Esophagus squamous epithelium (tissue), 5 donors: ENCODE data around the gene APOO. TPM values are rescaled to one million over a fixed set of nuclear protein-coding genes. Genes with fewer than 3 reads are reported as not detected.

ENCODE experiments used
- DNase-seq: peaks from one replicate; lab custom pipeline; 2025; lab: John Stamatoyannopoulos, UW
- H3K27ac ChIP-seq, 4 donors: fragments of 200-600 bp; sonication (generic); one replicate each; pipeline ENCODE4 v1.5.1; 2016 to 2019; ENCODE audit warnings: mild to moderate bottlenecking in 1 of 4
- H3K27me3 ChIP-seq, 4 donors: fragments of 200-600 bp; sonication (generic); 1 replicate in 3 of 4; 2 replicates in 1 of 4; pipeline versions ENCODE4 v1.5.1 to v1.6.0; 2017 to 2021; ENCODE audit warnings: antibody characterized with exemption in 1 of 4
- H3K36me3 ChIP-seq, 3 donors: fragments of 200-600 bp; sonication (generic); one replicate each; pipeline ENCODE4 v1.5.1; 2016 to 2019
- H3K4me1 ChIP-seq, 3 donors: fragments of 200-600 bp; sonication (generic); one replicate each; pipeline ENCODE4 v1.5.1; 2017 to 2019
- H3K4me3 ChIP-seq, 4 donors: fragments of 200-600 bp; sonication (generic); 1 replicate in 3 of 4; 2 replicates in 1 of 4; pipeline ENCODE4 v1.5.1; 2016 to 2019; ENCODE audit warnings: mild to moderate bottlenecking in 2 of 4, moderate library complexity in 1 of 4
- H3K9me3 ChIP-seq, 3 donors: fragments of 200-600 bp; sonication (generic); one replicate each; pipeline ENCODE4 v1.5.1; 2016 to 2019
- POLR2A ChIP-seq, 4 donors: fragments of 450-650 bp; IDR thresholded peaks; one replicate each; pipeline ENCODE4 v1.6.1; 2017; ENCODE audit warnings: antibody characterized with exemption in 4 of 4, mild to moderate bottlenecking in 4 of 4, moderate library complexity in 3 of 4
- WGBS, 2 donors: methylation state at CpG; one replicate each; pipeline ENCODE4 v1.1.5; 2018; 5-methylcytosine and 5-hydroxymethylcytosine counted together
- intact Hi-C: fragments of 100-400 bp; cut with DNase I; formaldehyde crosslinking; loops from one replicate; pipeline ENCODE4 v1.15.0; 2022
- total RNA-seq, 4 donors: library from RNA; depleted of rRNA; stranded (reverse); fragments of >200 nt; gene quantifications; one replicate each; pipeline ENCODE4 v1.1.0, GENCODE V29; 2016
- TF ChIP-seq, protein P1 (sequence below), 6 experiments: fragments of 450-650 bp in 4 of 6; fragments of 200-600 bp in 2 of 6; sonication (generic) in 2 of 6; IDR thresholded peaks; one replicate each; pipeline ENCODE4 v1.5.1; 2016 to 2019; ENCODE audit warnings: antibody characterized with exemption in 6 of 6, mild to moderate bottlenecking in 4 of 6, moderate library complexity in 4 of 6
- donor health status: DM: yes; HTN: yes; CAD: no.

APOO gene
- total RNA-seq, 4 donors from 2014 or later: 10.5 to 25.1 (median 13.7) TPM

- Histone ChIP-seq H3K27ac (no peak overlapping the region), H3K4me3 (no peak overlapping the region), H3K27me3 (no peaks in the 10 kb centered on the region), H3K36me3 (no peaks in the 10 kb centered on the region), H3K9me3 (no peaks in the 10 kb centered on the region), H3K4me1 (peaks cover 2 to 36% (median 7%) of the 10 kb centered on the region in 3 donors)
- no peak for TF ChIP-seq POLR2A (IDR thresholded peaks at IDR 0.05)
- TF ChIP-seq, protein P1, sequence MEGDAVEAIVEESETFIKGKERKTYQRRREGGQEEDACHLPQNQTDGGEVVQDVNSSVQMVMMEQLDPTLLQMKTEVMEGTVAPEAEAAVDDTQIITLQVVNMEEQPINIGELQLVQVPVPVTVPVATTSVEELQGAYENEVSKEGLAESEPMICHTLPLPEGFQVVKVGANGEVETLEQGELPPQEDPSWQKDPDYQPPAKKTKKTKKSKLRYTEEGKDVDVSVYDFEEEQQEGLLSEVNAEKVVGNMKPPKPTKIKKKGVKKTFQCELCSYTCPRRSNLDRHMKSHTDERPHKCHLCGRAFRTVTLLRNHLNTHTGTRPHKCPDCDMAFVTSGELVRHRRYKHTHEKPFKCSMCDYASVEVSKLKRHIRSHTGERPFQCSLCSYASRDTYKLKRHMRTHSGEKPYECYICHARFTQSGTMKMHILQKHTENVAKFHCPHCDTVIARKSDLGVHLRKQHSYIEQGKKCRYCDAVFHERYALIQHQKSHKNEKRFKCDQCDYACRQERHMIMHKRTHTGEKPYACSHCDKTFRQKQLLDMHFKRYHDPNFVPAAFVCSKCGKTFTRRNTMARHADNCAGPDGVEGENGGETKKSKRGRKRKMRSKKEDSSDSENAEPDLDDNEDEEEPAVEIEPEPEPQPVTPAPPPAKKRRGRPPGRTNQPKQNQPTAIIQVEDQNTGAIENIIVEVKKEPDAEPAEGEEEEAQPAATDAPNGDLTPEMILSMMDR (IDR thresholded peaks at IDR 0.05): no peak
- intact Hi-C loops: no loop called here
- WGBS, 2 donors: 62 to 76% methylated on average over 5 to 6 of the region's 6 CpGs
- no peak for DNase-seq
Measured at GRCh38 chrX:23792861-23793553, 114.7 kb downstream of the APOO start.

DNA sequence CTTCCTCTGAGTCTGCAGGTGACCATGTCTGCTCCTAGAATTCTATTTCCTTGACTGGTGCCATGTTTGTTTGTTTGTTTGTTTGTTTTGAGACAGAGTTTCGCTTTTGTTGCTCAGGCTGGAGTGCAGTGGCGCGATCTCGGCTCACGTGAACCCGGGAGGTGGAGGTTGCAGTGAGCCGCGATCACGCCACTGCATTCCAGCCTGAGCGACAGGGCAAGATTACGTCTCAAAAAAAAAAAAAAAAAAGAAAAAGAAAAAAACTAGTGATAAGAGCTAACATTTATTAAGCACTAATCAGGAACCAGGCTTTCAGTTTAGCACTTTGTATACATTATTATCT, 117.6 kb downstream of the APOO start:
- H3K27ac ChIP-seq: no peak overlapping the region
- DNase-seq: no peak

GRCh38 chrX:23789386-23790154, 118.2 kb downstream of the APOO start:
- no peaks in the 10 kb centered on the region for H3K27me3 ChIP-seq

More for the DNA sequence above, 117.6 kb downstream of the APOO start:
- intact Hi-C loops: no loop called here
- H3K27me3 ChIP-seq: no peaks in the 10 kb centered on the region
- H3K4me3 ChIP-seq: no peak overlapping the region
- peaks cover 0 to 17% (median 0%) of the 10 kb centered on the region in 3 donors for H3K4me1 ChIP-seq
- TF ChIP-seq POLR2A (IDR thresholded peaks at IDR 0.05): no peak
- TF ChIP-seq, protein P1 (IDR thresholded peaks at IDR 0.05): no peak
- H3K9me3 ChIP-seq: no peaks in the 10 kb centered on the region
- WGBS, 2 donors: 100% methylated on average over 1 of the region's 11 CpGs; no CpG with 5 or more reads in 1 of the 2 donors
- peaks cover 0 to 14% (median 0%) of the 10 kb centered on the region in 3 donors for H3K36me3 ChIP-seq

GRCh38 chrX:23788946-23789345, 118.8 kb downstream of the APOO start:
- TF ChIP-seq, protein P1 (IDR thresholded peaks at IDR 0.05): no peak
- TF ChIP-seq POLR2A (IDR thresholded peaks at IDR 0.05): no peak
- Histone ChIP-seq H3K27ac (no peak overlapping the region), H3K4me1 (peaks cover 0 to 16% (median 0%) of the 10 kb centered on the region in 3 donors), H3K9me3 (no peaks in the 10 kb centered on the region), H3K36me3 (peaks cover 0 to 15% (median 0%) of the 10 kb centered on the region in 3 donors), H3K27me3 (no peaks in the 10 kb centered on the region), H3K4me3 (no peak overlapping the region)
- WGBS, 2 donors: 65 to 88% methylated on average over 3 of the region's 4 CpGs
- DNase-seq: no peak
- intact Hi-C loops: no loop called here

More at GRCh38 chrX:23789386-23790154, 118.2 kb downstream of the APOO start:
- H3K9me3 ChIP-seq: no peaks in the 10 kb centered on the region
- H3K4me3 ChIP-seq: no peak overlapping the region
- peaks cover 0 to 15% (median 0%) of the 10 kb centered on the region in 3 donors for H3K36me3 ChIP-seq
- WGBS, 2 donors: 73 to 82% methylated on average over 5 to 6 of the region's 8 CpGs
- TF ChIP-seq POLR2A (IDR thresholded peaks at IDR 0.05): no peak
- no peak for DNase-seq
- peaks cover 0 to 17% (median 0%) of the 10 kb centered on the region in 3 donors for H3K4me1 ChIP-seq
- H3K27ac ChIP-seq: no peak overlapping the region
- intact Hi-C loops: no loop called here

- Histone ChIP-seq H3K36me3 (peaks cover 0 to 15% (median 0%) of the 10 kb centered on the region in 3 donors), H3K4me3 (no peak overlapping the region), H3K4me1 (peaks cover 0 to 16% (median 0%) of the 10 kb centered on the region in 3 donors), H3K27me3 (no peaks in the 10 kb centered on the region), H3K9me3 (no peaks in the 10 kb centered on the region), H3K27ac (peak overlapping the region in 2 of 4 donors; percentile 3 to 13)
- no peak for TF ChIP-seq POLR2A (IDR thresholded peaks at IDR 0.05)
- TF ChIP-seq, protein P1 (IDR thresholded peaks at IDR 0.05): no peak
- DNase-seq: no peak
- intact Hi-C loops: no loop called here
Measured at GRCh38 chrX:23788521-23788920, 119.2 kb downstream of the APOO start.
